ENCODE results near the gene ZMYM4. TPM values are rescaled to one million over a fixed set of nuclear protein-coding genes. Genes with fewer than 3 reads are reported as not detected.

ZMYM4 gene
- polyA plus RNA-seq, 1 donor (not counting 4 experiments of a cell fraction or from before 2014, with no cell fraction given) = 24.8 TPM

DNA sequence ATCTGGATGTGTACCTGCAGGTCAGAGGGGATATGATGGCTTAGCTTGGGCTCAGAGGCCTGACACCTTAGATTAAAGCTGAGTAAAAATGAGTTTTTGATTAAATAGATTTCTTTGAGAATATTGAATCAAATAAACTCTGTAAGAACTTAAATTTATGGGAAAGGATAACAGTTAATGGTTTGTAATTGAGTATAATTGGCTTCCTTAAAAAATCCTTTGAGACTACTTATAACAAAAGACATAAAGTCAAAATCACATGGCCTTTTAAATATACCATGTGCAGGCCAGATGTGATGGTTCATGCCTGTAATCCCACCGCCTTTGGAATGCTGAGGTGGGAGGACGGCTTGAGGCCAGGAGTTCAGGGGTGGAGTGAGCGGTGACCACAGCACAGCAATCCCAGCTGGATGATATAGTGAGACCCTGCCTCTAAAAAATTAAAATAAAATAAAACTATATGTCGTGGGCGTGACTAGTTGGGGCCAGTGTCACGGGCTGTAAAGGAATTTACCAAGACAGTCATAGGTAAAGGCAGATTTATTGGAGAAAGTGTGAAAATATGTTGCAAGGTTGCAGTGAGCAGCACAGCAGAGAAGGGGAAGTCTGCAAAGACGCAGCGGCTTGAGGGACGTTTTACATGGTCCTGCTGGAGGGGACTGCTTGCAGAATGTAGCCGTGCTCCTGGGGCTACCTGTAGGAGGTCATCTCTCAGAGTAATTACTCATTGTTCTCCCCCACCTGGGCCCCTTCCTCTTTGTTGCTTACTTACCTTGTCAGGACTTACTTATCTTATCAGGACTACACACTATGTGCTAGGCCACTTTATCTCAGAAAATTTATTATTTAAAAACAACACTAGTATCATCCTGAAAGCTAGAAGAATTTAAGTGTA is 122.3 kb downstream of the ZMYM4 start:
- no peak for TF ChIP-seq EZH2 (IDR thresholded peaks at IDR 0.05; ENCODE audit: low read length)
- TF ChIP-seq, protein P1, sequence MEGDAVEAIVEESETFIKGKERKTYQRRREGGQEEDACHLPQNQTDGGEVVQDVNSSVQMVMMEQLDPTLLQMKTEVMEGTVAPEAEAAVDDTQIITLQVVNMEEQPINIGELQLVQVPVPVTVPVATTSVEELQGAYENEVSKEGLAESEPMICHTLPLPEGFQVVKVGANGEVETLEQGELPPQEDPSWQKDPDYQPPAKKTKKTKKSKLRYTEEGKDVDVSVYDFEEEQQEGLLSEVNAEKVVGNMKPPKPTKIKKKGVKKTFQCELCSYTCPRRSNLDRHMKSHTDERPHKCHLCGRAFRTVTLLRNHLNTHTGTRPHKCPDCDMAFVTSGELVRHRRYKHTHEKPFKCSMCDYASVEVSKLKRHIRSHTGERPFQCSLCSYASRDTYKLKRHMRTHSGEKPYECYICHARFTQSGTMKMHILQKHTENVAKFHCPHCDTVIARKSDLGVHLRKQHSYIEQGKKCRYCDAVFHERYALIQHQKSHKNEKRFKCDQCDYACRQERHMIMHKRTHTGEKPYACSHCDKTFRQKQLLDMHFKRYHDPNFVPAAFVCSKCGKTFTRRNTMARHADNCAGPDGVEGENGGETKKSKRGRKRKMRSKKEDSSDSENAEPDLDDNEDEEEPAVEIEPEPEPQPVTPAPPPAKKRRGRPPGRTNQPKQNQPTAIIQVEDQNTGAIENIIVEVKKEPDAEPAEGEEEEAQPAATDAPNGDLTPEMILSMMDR (optimal IDR thresholded peaks at IDR 0.05 in 1 of 3, IDR thresholded peaks at IDR 0.05 in 1 of 3, conservative IDR thresholded peaks at IDR 0.05 in 1 of 3; ENCODE audit: extremely low read depth in 1 of 3, insufficient read depth in 2 of 3, low read length in 3 of 3) = no peak
- H3K4me2 ChIP-seq (ENCODE audit: control insufficient read depth, extremely low read depth, insufficient read depth, low read depth, low read length) = no peak overlapping the region
- no peak overlapping the region for H3K9ac ChIP-seq (ENCODE audit: control insufficient read depth, extremely low read depth, insufficient read depth, low read length)
- no peaks in the 10 kb centered on the region for H3K27me3 ChIP-seq (ENCODE audit: control insufficient read depth, extremely low read depth, insufficient read depth, low read length)
- peaks cover 8 to 33% of the 10 kb centered on the region in 2 experiments for H3K36me3 ChIP-seq (ENCODE audit: control insufficient read depth in 2 of 2, extremely low read depth in 1 of 2, insufficient read depth in 2 of 2, low read length in 2 of 2)
- H4K20me1 ChIP-seq (ENCODE audit: control insufficient read depth, extremely low read depth, insufficient read depth, low read length) = no peaks in the 10 kb centered on the region
- H2AFZ ChIP-seq (ENCODE audit: control insufficient read depth, low read length) = no peak overlapping the region
- no peaks in the 10 kb centered on the region for H3K9me3 ChIP-seq (ENCODE audit: control insufficient read depth, low read depth, low read length)
- H3K4me1 ChIP-seq (ENCODE audit: control insufficient read depth, extremely low read depth, insufficient read depth, low read length) = no peaks in the 10 kb centered on the region
- H3K4me3 ChIP-seq (ENCODE audit: control insufficient read depth in 2 of 3, extremely low read depth in 1 of 3, insufficient read depth in 2 of 3, low read depth in 1 of 3, low read length in 3 of 3) = no peak overlapping the region
- no peaks in the 10 kb centered on the region for H3K79me2 ChIP-seq (ENCODE audit: control insufficient read depth, insufficient read depth, low read length)
- no peak overlapping the region for H3K27ac ChIP-seq (ENCODE audit: control insufficient read depth, insufficient read depth, low read length)
- no peaks in the 10 kb centered on the region for H3K9me1 ChIP-seq (ENCODE audit: control insufficient read depth, extremely low read depth, insufficient read depth, low read length)
- FAIRE-seq (no peak), DNase-seq (ENCODE audit: low read depth, low spot score) (no peak)
- dilution Hi-C loops (cut with MboI; ENCODE audit: extremely low pct_ligation_motif_present, low sequenced_read_pairs) = no loop called here

DNA sequence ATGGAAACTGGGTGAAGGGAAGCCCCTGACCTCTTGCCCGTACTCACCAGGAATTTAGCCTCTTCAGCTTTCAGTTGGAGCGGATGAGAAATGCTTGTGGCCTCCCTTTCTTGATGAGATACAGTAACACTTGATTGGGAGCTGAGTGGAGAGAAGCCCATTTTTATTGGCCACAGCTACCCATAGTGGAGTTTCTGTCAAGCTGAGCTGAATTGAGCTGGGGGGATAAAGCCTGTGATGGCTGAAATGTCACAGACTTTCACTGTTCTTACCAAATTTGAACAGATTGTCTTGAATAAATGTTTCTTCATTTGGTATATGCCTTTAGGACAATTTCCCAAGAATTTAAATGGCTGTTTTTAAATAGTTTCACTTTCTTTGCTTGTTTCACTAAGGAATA is 125.9 kb downstream of the ZMYM4 start:
- Histone ChIP-seq H3K4me3 (ENCODE audit: control insufficient read depth in 2 of 3, extremely low read depth in 1 of 3, insufficient read depth in 2 of 3, low read depth in 1 of 3, low read length in 3 of 3) (no peak overlapping the region), H3K27me3 (ENCODE audit: control insufficient read depth, extremely low read depth, insufficient read depth, low read length) (no peaks in the 10 kb centered on the region), H3K79me2 (ENCODE audit: control insufficient read depth, insufficient read depth, low read length) (no peaks in the 10 kb centered on the region), H2AFZ (ENCODE audit: control insufficient read depth, low read length) (no peak overlapping the region), H3K9ac (ENCODE audit: control insufficient read depth, extremely low read depth, insufficient read depth, low read length) (no peak overlapping the region), H3K4me1 (ENCODE audit: control insufficient read depth, extremely low read depth, insufficient read depth, low read length) (no peaks in the 10 kb centered on the region), H3K9me3 (ENCODE audit: control insufficient read depth, low read depth, low read length) (no peaks in the 10 kb centered on the region), H3K27ac (ENCODE audit: control insufficient read depth, insufficient read depth, low read length) (no peak overlapping the region), H3K9me1 (ENCODE audit: control insufficient read depth, extremely low read depth, insufficient read depth, low read length) (no peaks in the 10 kb centered on the region), H4K20me1 (ENCODE audit: control insufficient read depth, extremely low read depth, insufficient read depth, low read length) (no peaks in the 10 kb centered on the region), H3K36me3 (ENCODE audit: control insufficient read depth in 2 of 2, extremely low read depth in 1 of 2, insufficient read depth in 2 of 2, low read length in 2 of 2) (peaks cover 11 to 31% of the 10 kb centered on the region in 2 experiments), H3K4me2 (ENCODE audit: control insufficient read depth, extremely low read depth, insufficient read depth, low read depth, low read length) (no peak overlapping the region)
- TF ChIP-seq, protein P1 (optimal IDR thresholded peaks at IDR 0.05 in 1 of 3, IDR thresholded peaks at IDR 0.05 in 1 of 3, conservative IDR thresholded peaks at IDR 0.05 in 1 of 3; ENCODE audit: extremely low read depth in 1 of 3, insufficient read depth in 2 of 3, low read length in 3 of 3) = no peak
- no peak for TF ChIP-seq EZH2 (IDR thresholded peaks at IDR 0.05; ENCODE audit: low read length)
- dilution Hi-C loops (cut with MboI; ENCODE audit: extremely low pct_ligation_motif_present, low sequenced_read_pairs) = no loop called here
- no peak for DNase-seq (ENCODE audit: low read depth, low spot score)
- no peak for FAIRE-seq
